HCT116 (cell line): ENCODE measurements around the gene TTC33.

Experiments used
- RAD21 ChIP-seq: IDR thresholded peaks from 2 replicates; pipeline ENCODE4 v1.6.1; 2012; ENCODE audit warnings: low read depth, mild to moderate bottlenecking
- TF ChIP-seq, protein P1 (sequence below): IDR thresholded peaks from 2 replicates; pipeline ENCODE4 v1.6.1; 2012; ENCODE audit warnings: low read depth
- TF ChIP-seq, protein P2 (sequence below), 3 experiments: fragments of 200-600 bp in 1 of 3; sonication (generic) in 1 of 3; IDR thresholded peaks in 2 of 3; conservative IDR thresholded peaks in 1 of 3; 2 replicates each; pipeline ENCODE4 v1.5.1; 2012 to 2017; ENCODE audit warnings: low read depth in 2 of 3, low read length in 2 of 3, antibody characterized with exemption in 1 of 3, borderline replicate concordance in 1 of 3, control low read depth in 1 of 3, mild to moderate bottlenecking in 1 of 3, mixed read lengths in 1 of 3, mixed run types in 1 of 3, moderate library complexity in 1 of 3; ENCODE audit not compliant: insufficient read depth in 1 of 3

DNA sequence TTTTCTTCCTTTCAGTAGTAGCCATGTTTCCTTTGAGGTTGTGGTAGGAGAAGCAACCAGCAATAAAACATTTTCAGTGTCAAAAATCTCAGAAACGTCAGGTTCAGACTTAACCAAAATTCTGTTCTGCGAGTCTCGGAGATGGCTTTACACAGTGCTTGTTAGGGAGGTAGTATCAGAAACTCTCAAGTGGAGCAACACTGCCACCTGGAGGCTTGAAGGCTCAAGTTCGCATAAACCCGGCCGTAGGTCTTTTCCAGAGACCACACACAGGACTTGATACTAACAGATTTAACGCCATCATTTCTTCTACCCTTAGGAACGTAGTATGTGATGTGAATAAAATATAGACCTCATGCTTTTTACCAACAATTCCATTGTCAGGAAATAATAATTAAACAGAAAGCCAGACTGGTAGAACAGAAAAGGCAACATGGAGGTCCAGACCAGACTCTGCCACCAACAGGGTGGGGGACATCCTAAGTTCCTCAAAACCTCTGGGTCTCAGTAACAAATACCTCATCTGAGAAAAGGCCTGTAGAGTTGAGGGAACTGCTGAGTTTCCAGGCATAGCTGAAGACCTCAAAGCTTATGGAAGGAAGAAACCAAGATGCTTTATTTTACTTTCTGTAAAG, 67.5 kb downstream of the TTC33 start:
- TF ChIP-seq RAD21 = peak; percentile 94
- TF ChIP-seq, protein P1, sequence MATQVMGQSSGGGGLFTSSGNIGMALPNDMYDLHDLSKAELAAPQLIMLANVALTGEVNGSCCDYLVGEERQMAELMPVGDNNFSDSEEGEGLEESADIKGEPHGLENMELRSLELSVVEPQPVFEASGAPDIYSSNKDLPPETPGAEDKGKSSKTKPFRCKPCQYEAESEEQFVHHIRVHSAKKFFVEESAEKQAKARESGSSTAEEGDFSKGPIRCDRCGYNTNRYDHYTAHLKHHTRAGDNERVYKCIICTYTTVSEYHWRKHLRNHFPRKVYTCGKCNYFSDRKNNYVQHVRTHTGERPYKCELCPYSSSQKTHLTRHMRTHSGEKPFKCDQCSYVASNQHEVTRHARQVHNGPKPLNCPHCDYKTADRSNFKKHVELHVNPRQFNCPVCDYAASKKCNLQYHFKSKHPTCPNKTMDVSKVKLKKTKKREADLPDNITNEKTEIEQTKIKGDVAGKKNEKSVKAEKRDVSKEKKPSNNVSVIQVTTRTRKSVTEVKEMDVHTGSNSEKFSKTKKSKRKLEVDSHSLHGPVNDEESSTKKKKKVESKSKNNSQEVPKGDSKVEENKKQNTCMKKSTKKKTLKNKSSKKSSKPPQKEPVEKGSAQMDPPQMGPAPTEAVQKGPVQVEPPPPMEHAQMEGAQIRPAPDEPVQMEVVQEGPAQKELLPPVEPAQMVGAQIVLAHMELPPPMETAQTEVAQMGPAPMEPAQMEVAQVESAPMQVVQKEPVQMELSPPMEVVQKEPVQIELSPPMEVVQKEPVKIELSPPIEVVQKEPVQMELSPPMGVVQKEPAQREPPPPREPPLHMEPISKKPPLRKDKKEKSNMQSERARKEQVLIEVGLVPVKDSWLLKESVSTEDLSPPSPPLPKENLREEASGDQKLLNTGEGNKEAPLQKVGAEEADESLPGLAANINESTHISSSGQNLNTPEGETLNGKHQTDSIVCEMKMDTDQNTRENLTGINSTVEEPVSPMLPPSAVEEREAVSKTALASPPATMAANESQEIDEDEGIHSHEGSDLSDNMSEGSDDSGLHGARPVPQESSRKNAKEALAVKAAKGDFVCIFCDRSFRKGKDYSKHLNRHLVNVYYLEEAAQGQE = no peak
- TF ChIP-seq, protein P2, sequence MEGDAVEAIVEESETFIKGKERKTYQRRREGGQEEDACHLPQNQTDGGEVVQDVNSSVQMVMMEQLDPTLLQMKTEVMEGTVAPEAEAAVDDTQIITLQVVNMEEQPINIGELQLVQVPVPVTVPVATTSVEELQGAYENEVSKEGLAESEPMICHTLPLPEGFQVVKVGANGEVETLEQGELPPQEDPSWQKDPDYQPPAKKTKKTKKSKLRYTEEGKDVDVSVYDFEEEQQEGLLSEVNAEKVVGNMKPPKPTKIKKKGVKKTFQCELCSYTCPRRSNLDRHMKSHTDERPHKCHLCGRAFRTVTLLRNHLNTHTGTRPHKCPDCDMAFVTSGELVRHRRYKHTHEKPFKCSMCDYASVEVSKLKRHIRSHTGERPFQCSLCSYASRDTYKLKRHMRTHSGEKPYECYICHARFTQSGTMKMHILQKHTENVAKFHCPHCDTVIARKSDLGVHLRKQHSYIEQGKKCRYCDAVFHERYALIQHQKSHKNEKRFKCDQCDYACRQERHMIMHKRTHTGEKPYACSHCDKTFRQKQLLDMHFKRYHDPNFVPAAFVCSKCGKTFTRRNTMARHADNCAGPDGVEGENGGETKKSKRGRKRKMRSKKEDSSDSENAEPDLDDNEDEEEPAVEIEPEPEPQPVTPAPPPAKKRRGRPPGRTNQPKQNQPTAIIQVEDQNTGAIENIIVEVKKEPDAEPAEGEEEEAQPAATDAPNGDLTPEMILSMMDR (IDR thresholded peaks at IDR 0.05 in 2 of 3, conservative IDR thresholded peaks at IDR 0.05 in 1 of 3; ENCODE audit: borderline replicate concordance in 1 of 3, insufficient read depth in 1 of 3, low read depth in 2 of 3, low read length in 2 of 3) = peak; percentile 73 to 87 (median 75)
